IMR-90 (cell line): Measurements from ENCODE around the gene IRS2. TPM values are rescaled to one million over a fixed set of nuclear protein-coding genes. Genes with fewer than 3 reads are reported as not detected.

Experiments
- ATAC-seq: fragments of 200-7000 bp; cut with Tn5 transposase; 2 replicates; pipeline ENCODE4 v1.9.1; 2020; ENCODE audit warnings: low read depth, mild to moderate bottlenecking, moderate library complexity
- BruUV-seq: library from RNA; stranded (reverse); fragments of 400-500 nt; replicated peaks from 2 replicates; lab custom pipeline; 2021; lab: Mats Ljungman, UMichigan
- CTCF ChIA-PET: fragments of 300-600 bp; formaldehyde crosslinking; extraction: SDS; loops from one replicate; lab custom pipeline; 2021; ENCODE audit warnings: antibody characterized with exemption; lab: Yijun Ruan, JAX
- POLR2A ChIA-PET: fragments of 300-600 bp; sonication (Branson Sonifier 250); formaldehyde crosslinking; loops from one replicate; lab custom pipeline; 2022; ENCODE audit warnings: antibody characterized with exemption; ENCODE audit not compliant: unreplicated experiment; lab: Charles Lee
- DNase-seq: peaks from one replicate; pipeline ENCODE4 v3.0.0; 2013
- H2AFZ ChIP-seq: replicated peaks from 2 replicates; pipeline ENCODE3; 2013; ENCODE audit warnings: low read length, mild to moderate bottlenecking; ENCODE audit not compliant: poor library complexity
- H2AK5ac ChIP-seq: 2 replicates; pipeline ENCODE4 v1.6.1; 2013; ENCODE audit warnings: low read depth, low read length, inconsistent platforms
- H2AK9ac ChIP-seq: replicated peaks from 2 replicates; pipeline ENCODE3; 2013; ENCODE audit warnings: mild to moderate bottlenecking, low read depth, low read length, moderate library complexity; ENCODE audit not compliant: poor library complexity
- H2BK120ac ChIP-seq: 2 replicates; pipeline ENCODE4 v1.6.1; 2013; ENCODE audit warnings: low read depth, low read length, inconsistent platforms
- H2BK15ac ChIP-seq: 3 replicates; pipeline ENCODE4 v1.6.1; 2013; ENCODE audit warnings: low read depth, low read length, inconsistent platforms
- H2BK20ac ChIP-seq: 2 replicates; pipeline ENCODE4 v1.6.1; 2013; ENCODE audit warnings: low read depth, mild to moderate bottlenecking, inconsistent platforms, low read length, moderate library complexity
- H2BK5ac ChIP-seq: 2 replicates; pipeline ENCODE4 v1.6.1; 2013; ENCODE audit warnings: mild to moderate bottlenecking, low read depth, low read length, inconsistent platforms; ENCODE audit not compliant: poor library complexity, severe bottlenecking
- H3K14ac ChIP-seq: replicated peaks from 2 replicates; pipeline ENCODE4 v1.6.1; 2013; ENCODE audit warnings: low read depth, low read length, inconsistent platforms
- H3K18ac ChIP-seq: 2 replicates; pipeline ENCODE4 v1.6.1; 2013; ENCODE audit warnings: low read depth, low read length, control low read depth
- H3K23ac ChIP-seq: 2 replicates; pipeline ENCODE4 v1.6.1; 2013; ENCODE audit warnings: low read depth, low read length, inconsistent platforms
- H3K27ac ChIP-seq: 2 replicates; pipeline ENCODE4 v1.5.1; 2013; ENCODE audit warnings: mild to moderate bottlenecking, control low read depth, low read length; ENCODE audit not compliant: insufficient read depth
- H3K27me3 ChIP-seq: 2 replicates; pipeline ENCODE4 v1.6.1; 2013; ENCODE audit warnings: low read length; ENCODE audit not compliant: control insufficient read depth, insufficient read depth
- H3K36me3 ChIP-seq: 2 replicates; pipeline ENCODE4 v1.6.1; 2013; ENCODE audit warnings: low read length, mixed read lengths; ENCODE audit not compliant: control insufficient read depth, insufficient read depth
- H3K4ac ChIP-seq: 2 replicates; pipeline ENCODE4 v1.6.1; 2013; ENCODE audit warnings: low read depth, low read length, inconsistent platforms
- H3K4me1 ChIP-seq: 2 replicates; pipeline ENCODE4 v1.6.1; 2013; ENCODE audit warnings: low read length, mixed read lengths; ENCODE audit not compliant: control insufficient read depth, insufficient read depth
- H3K4me2 ChIP-seq: 2 replicates; pipeline ENCODE4 v1.6.1; 2013; ENCODE audit warnings: low read depth, mild to moderate bottlenecking, control low read depth, low read length, moderate library complexity
- H3K4me3 ChIP-seq: 2 replicates; pipeline ENCODE4 v1.5.1; 2013; ENCODE audit warnings: low read depth, mild to moderate bottlenecking, control low read depth, low read length, moderate library complexity; ENCODE audit not compliant: insufficient read depth
- H3K56ac ChIP-seq: 2 replicates; pipeline ENCODE4 v1.6.1; 2013; ENCODE audit warnings: low read length, inconsistent platforms; ENCODE audit not compliant: insufficient read depth; ENCODE audit errors: extremely low read depth
- H3K79me1 ChIP-seq, 2 experiments: 2 replicates each; pipeline ENCODE4 v1.6.1; 2013; ENCODE audit warnings: low read length in 2 of 2, inconsistent platforms in 1 of 2, low read depth in 1 of 2
- H3K9ac ChIP-seq: 2 replicates; pipeline ENCODE4 v1.6.1; 2013; ENCODE audit warnings: low read depth, low read length, control low read depth
- H3K9me1 ChIP-seq: 2 replicates; pipeline ENCODE4 v1.6.1; 2013; ENCODE audit warnings: low read length, inconsistent platforms; ENCODE audit not compliant: insufficient read depth
- H3K9me3 ChIP-seq: 2 replicates; pipeline ENCODE4 v1.6.1; 2013; ENCODE audit warnings: low read length; ENCODE audit not compliant: control insufficient read depth, insufficient read depth
- H4K20me1 ChIP-seq: 2 replicates; pipeline ENCODE4 v1.6.1; 2013; ENCODE audit warnings: low read length, inconsistent platforms; ENCODE audit not compliant: insufficient read depth
- H4K5ac ChIP-seq: 2 replicates; pipeline ENCODE4 v1.6.1; 2013; ENCODE audit warnings: mild to moderate bottlenecking, low read depth, low read length, control low read depth
- H4K8ac ChIP-seq, 2 experiments: 2 replicates each; pipeline ENCODE4 v1.6.1; 2013; ENCODE audit warnings: low read depth in 2 of 2, low read length in 2 of 2, control low read depth in 1 of 2, inconsistent platforms in 1 of 2
- H4K91ac ChIP-seq: 2 replicates; pipeline ENCODE4 v1.6.1; 2013; ENCODE audit warnings: low read depth, low read length, inconsistent platforms; ENCODE audit not compliant: insufficient read depth
- BHLHE40 ChIP-seq: fragments of 150-350 bp; IDR thresholded peaks from 2 replicates; pipeline ENCODE4 v1.6.1; 2016; ENCODE audit warnings: mild to moderate bottlenecking, low read depth, low read length
- CEBPB ChIP-seq: IDR thresholded peaks from 2 replicates; pipeline ENCODE4 v1.6.1; 2012; ENCODE audit warnings: low read depth, low read length, improper control_type of control experiment
- CHD1 ChIP-seq: IDR thresholded peaks from 2 replicates; pipeline ENCODE4 v1.6.1; 2012; ENCODE audit warnings: low read depth, low read length, improper control_type of control experiment
- CTCF ChIP-seq: conservative IDR thresholded peaks from 2 replicates; pipeline ENCODE4 v1.5.1; 2012; ENCODE audit warnings: mild to moderate bottlenecking, low read depth, low read length, improper control_type of control experiment
- ELK1 ChIP-seq: fragments of 150-350 bp; IDR thresholded peaks from 2 replicates; pipeline ENCODE4 v1.6.1; 2016; ENCODE audit warnings: low read depth, mild to moderate bottlenecking, low read length, moderate library complexity, borderline replicate concordance
- FOS ChIP-seq: fragments of 150-350 bp; IDR thresholded peaks from 2 replicates; pipeline ENCODE4 v1.6.1; 2016; ENCODE audit warnings: low read depth, low read length
- MAFK ChIP-seq: IDR thresholded peaks from 2 replicates; pipeline ENCODE4 v1.6.1; 2012; ENCODE audit warnings: low read depth, low read length, improper control_type of control experiment
- MAZ ChIP-seq: IDR thresholded peaks from 2 replicates; pipeline ENCODE4 v1.6.1; 2012; ENCODE audit warnings: low read depth, mild to moderate bottlenecking, low read length, improper control_type of control experiment, moderate library complexity, borderline replicate concordance
- MXI1 ChIP-seq: IDR thresholded peaks from 2 replicates; pipeline ENCODE4 v1.6.1; 2012; ENCODE audit warnings: low read depth, mild to moderate bottlenecking, low read length, moderate library complexity, borderline replicate concordance
- NFE2L2 ChIP-seq: fragments of 150-350 bp; IDR thresholded peaks from 2 replicates; pipeline ENCODE4 v1.6.1; 2016; ENCODE audit warnings: low read depth, mild to moderate bottlenecking, low read length
- POLR2A ChIP-seq: IDR thresholded peaks from 2 replicates; pipeline ENCODE4 v1.6.1; 2012; ENCODE audit warnings: mild to moderate bottlenecking, low read depth, low read length
- RAD21 ChIP-seq: IDR thresholded peaks from 2 replicates; pipeline ENCODE4 v1.6.1; 2012; ENCODE audit warnings: low read length, improper control_type of control experiment
- RCOR1 ChIP-seq: IDR thresholded peaks from 2 replicates; pipeline ENCODE4 v1.6.1; 2012; ENCODE audit warnings: mild to moderate bottlenecking, low read length, improper control_type of control experiment; ENCODE audit not compliant: insufficient replicate concordance
- RFX5 ChIP-seq: IDR thresholded peaks from 2 replicates; pipeline ENCODE4 v1.8.0; 2012; ENCODE audit warnings: low read depth, mild to moderate bottlenecking, low read length, moderate library complexity
- SMC3 ChIP-seq: fragments of 150-350 bp; IDR thresholded peaks from 2 replicates; pipeline ENCODE4 v1.6.1; 2016; ENCODE audit warnings: low read depth, mild to moderate bottlenecking, antibody characterized with exemption, low read length, moderate library complexity
- USF2 ChIP-seq: fragments of 150-350 bp; IDR thresholded peaks from 2 replicates; pipeline ENCODE4 v1.6.1; 2017; ENCODE audit warnings: mild to moderate bottlenecking, antibody characterized with exemption, low read length, low read depth
- WGBS, 2 experiments: methylation state at CpG; one replicate each; pipeline versions ENCODE4 v1.1.5 to v1.1.7; 2013; ENCODE audit warnings: missing lambda C conversion rate in 2 of 2; ENCODE audit not compliant: insufficient read length in 1 of 2; ENCODE audit errors: extremely low coverage in 2 of 2; 5-methylcytosine and 5-hydroxymethylcytosine counted together
- dilution Hi-C: fragments of 300-500 bp; cut with HindIII; formaldehyde crosslinking; loops from one replicate; pipeline ENCODE4 v1.14.3; 2018; ENCODE audit warnings: low sequenced_read_pairs; ENCODE audit not compliant: unreplicated experiment
- in situ Hi-C: fragments of 300-500 bp; cut with MboI; formaldehyde crosslinking; loops from 3 replicates; pipeline ENCODE4 v1.14.3; 2019; ENCODE audit warnings: low sequenced_read_pairs, inconsistent platforms, mixed read lengths
- intact Hi-C: fragments of 100-400 bp; cut with micrococcal nuclease; formaldehyde crosslinking; loops from 2 replicates; pipeline ENCODE4 v1.10.0; 2022
- polyA plus RNA-seq, 3 experiments: library from polyadenylated mRNA; depleted of rRNA; stranded (reverse); fragments of >200 nt; gene quantifications; 2 replicates each; pipeline ENCODE4 v1.2.3, GENCODE V29; 2012; ENCODE audit warnings: low replicate concordance in 1 of 3
- total RNA-seq: library from RNA; depleted of rRNA; stranded (reverse); fragments of >200 nt; gene quantifications from 2 replicates; pipeline ENCODE4 v1.2.3, GENCODE V29; 2012

The IRS2 gene
- total and polyA plus RNA-seq, 2 of the 4 experiments (the other 2 are of a cell fraction), result 0.36 to 1.4 TPM

GRCh38 chr13:109751477-109751876, 34.9 kb downstream of the IRS2 start:
- TF ChIP-seq FOS (no peak), CHD1 (no peak), MAZ (no peak), NFE2L2 (no peak), RFX5 (no peak), CTCF (no peak), ELK1 (no peak), RCOR1 (no peak), POLR2A (no peak), SMC3 (no peak), CEBPB (no peak), BHLHE40 (no peak), USF2 (no peak), MAFK (no peak), MXI1 (no peak), RAD21 (no peak)
- Histone ChIP-seq H3K27ac (no peak overlapping the region), H2BK15ac (no peak overlapping the region), H3K18ac (no peak overlapping the region), H2AK5ac (no peak overlapping the region), H3K4ac (no peak overlapping the region), H2BK20ac (no peak overlapping the region), H3K4me3 (no peak overlapping the region), H3K79me1 (peaks cover 2 to 6% of the 10 kb centered on the region in 2 experiments; a peak in 2 of 4 replicates), H2AFZ (no peak overlapping the region), H3K9me3 (no peaks in the 10 kb centered on the region), H3K9ac (no peak overlapping the region), H2AK9ac (no peak overlapping the region), H4K8ac (no peak overlapping the region), H4K20me1 (no peaks in the 10 kb centered on the region), H2BK5ac (no peak overlapping the region), H3K36me3 (peaks cover 5% of the 10 kb centered on the region), H4K91ac (no peak overlapping the region), H3K27me3 (peaks cover 3% of the 10 kb centered on the region; the same call in 1 of the 2 replicates), H3K56ac (no peak overlapping the region), H3K9me1 (0 out of 2 replicates have a peak, but pooled peaks cover 3% of the 10 kb centered on the region), H3K23ac (no peak overlapping the region), H3K4me1 (no peaks in the 10 kb centered on the region), H2BK120ac (no peak overlapping the region), H4K5ac (no peak overlapping the region), H3K14ac (no peak overlapping the region), H3K4me2 (no peak overlapping the region)
- ChIA-PET POLR2A (no interaction called here), CTCF (no interaction called here)
- dilution Hi-C loops (no loop called here), in situ Hi-C loops (no loop called here), intact Hi-C loops (no loop called here)
- ATAC-seq (no peak), DNase-seq (no peak)
- BruUV-seq, result no TSS peak
- 100% methylated on average over 1 of the region's 4 CpGs; no CpG with 5 or more reads in 1 of the 2 experiments for WGBS, 2 experiments
